Fibroblast of skin of right quadriceps (primary cell): ENCODE data around the gene CTNNA2.

Experiments used
- DNase-seq: peaks from one replicate; pipeline ENCODE4 v3.0.0-alpha.2; 2013

Gene CTNNA2

DNA sequence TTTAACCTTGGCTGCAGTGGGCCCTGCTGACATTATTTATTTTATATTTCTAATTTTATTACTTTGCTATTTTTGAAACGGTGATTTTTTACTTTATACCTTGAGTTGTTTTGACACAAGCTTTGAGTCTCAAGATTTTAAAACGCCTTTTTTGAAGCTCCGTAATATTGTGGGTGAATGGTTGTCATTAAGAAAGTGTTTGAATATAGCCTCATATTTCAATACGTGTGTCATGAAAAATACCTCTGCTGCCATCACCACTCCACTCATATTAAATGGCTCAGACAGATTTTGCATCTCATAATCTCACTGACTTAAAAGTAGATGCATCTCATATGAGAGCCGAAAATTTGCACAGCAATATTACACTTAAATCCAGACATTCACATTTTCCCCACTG lies 106.6 kb downstream of the CTNNA2 start:
- DNase-seq: no peak

DNA sequence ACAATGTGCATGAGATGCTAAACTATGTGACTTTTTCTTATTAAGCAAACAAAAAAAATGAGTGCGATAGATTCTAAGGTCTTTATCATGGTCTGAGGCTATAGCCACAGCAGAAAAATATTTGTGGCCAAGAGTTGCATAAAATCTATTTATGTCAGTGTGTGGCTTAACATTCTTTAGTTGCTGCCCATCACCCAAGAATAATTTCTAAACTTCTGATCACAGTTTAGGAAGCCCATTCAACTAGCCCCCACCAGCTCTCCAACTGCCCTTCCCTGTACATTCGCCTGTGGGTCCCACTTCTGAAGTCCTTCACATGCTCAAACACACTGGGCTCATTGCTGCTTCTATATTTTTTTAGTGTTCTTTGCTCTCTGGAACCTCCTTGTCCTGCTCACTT lies 107.1 kb downstream of the CTNNA2 start:
- no peak for DNase-seq

DNA sequence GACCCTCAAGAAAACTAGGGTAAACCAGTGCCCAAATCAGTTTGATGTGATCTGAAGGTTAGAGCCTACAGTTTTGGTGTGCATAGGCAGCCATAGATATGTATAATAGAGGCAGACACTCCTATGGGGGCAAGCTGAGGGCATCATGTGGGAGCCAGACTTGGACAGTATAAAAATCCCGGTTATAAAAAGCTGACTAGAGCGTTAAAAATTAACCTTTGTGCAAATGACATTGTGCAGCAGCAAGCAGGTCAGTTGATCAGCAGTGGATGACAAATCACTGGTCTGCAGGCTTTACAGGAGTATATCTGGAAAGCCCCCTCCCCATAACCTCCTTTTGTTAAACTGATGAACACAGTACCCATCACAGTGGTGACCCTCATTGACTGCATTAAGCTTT lies 107.8 kb downstream of the CTNNA2 start:
- no peak for DNase-seq

DNA sequence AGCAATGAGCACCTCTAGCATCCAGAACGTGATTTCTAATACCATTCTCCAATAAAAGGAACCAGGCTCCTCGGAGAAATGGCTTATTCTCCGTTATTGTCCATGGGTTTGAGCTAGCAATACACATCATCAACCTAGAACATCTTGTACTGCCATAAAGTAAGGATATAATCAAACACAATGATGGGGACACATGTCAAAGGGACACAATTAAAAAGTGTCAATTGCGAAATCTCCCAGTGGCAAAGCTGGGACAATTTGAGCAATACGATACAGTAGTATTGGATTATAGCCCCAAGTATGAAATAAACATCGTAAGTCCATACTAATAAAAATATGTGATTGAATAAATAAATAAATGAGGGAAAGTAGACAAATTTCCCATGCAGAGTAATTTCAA lies 108.4 kb downstream of the CTNNA2 start:
- DNase-seq: no peak

DNA sequence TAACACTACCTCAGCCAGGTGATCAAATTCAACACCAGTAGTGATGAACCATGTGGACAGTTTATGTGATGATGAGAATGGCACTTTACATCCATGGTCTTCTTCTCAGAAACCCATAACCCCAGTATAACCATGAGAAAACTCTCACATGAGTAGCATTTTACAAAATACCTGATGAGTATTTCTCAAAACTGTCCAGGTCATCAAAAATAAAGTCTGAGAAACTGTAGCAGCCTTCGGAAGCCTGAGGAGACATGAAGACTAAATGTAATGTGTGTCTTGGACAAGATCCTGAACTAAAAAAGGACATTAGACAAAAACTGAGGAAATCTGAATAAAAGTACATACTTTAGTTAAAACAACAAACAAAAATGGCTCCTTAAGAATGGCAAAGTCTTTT lies 108.9 kb downstream of the CTNNA2 start:
- DNase-seq: no peak

DNA sequence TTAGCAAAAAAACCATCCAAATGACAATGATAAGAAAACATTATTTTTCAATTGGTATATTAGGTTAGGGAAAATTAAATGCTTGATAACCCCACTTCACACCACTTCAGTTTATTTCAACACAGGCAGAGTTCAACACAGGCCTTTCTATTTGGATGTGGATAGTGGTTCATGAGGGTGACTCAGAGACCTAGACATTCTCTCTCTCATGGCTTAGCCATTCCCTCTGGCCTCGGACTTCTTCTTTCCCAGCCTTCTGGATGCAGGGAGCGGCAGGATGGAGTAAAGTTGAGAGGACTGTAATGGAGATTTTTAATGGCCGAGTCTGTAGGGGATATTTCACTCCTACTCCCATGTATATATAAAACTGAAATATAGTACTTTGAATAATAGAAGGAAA lies 109.7 kb downstream of the CTNNA2 start:
- DNase-seq: no peak

DNA sequence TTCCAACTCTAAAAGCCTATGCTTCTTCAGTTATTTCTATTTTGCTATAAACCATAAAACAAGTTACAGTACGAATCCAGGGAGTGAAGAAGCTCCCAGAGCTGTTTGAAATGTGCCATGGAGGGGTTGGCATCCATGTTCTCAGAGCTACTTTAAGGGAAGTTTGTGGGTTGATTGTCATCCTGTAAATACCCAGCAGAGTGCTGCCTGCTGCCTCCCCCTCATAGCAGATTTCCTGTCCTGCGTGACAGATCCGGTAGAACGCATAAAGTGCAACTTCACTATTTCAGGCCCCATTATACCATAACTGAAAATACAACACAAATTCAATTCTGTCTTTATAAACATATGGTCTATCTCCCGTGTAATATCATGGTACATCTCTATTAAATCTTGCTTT lies 114.4 kb downstream of the CTNNA2 start:
- no peak for DNase-seq

DNA sequence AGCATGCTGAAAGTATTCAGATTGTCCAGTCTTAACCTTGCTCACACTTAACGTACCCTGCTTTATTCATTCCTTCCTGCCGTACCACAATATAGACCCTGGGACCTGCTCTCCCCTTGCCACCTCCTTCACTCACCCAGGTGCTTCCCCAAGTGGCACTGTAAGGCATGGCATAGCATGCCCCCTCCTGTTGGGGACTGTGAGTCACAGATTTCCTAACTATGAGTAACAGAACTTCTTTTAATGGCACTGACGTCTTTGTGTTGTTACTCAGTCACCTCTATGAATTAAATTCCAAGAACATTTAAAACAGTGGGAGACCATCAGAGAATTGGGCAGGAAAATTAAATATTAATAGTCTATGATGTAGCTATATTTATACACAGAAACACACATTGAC lies 117.2 kb downstream of the CTNNA2 start:
- DNase-seq: no peak

DNA sequence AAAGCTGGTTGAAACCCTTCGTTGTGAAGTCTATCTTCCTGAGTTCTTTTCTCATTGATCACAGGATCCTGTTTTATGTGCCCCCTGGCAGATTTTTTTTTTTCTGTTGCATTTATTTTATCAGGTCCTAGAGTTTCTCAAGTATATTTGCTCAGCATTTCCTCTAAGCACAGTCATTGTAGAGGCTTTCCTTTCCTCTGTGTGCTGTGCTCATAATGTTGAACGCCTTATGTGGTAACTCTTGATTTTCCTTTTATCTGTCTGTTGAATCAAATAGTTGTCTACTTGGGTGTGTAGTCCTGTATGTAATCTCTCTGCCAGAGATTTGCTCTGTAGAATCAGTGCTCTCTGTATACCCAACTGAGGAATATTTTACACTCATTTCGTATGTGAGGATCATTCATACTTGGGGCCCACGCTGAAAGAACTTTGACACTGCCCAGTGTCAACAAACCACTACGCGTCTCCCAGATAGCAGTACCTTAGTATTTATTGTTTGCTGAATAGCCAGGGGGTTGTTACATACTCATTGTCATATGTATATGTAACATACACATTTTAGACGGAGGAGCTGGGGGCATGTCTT lies 118.2 kb downstream of the CTNNA2 start:
- no peak for DNase-seq

DNA sequence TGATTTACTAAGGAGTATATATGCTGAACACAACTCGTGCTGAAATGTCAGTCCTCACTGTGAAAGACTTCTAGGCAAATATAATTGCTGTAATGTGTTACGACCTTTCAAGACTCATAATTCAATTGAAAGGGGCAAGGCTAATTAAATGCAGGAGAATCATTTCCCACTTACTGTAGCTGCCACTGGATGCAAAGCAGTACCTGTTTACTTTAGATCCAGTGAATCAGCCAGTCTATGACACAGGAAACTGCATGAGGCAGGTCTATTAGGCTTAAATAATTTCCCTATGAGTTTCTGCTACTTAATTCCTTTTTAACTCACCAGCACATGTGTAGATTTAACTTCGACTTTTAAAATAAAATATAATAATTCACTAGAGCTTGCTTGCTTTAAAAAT lies 125.6 kb downstream of the CTNNA2 start:
- DNase-seq: no peak

DNA sequence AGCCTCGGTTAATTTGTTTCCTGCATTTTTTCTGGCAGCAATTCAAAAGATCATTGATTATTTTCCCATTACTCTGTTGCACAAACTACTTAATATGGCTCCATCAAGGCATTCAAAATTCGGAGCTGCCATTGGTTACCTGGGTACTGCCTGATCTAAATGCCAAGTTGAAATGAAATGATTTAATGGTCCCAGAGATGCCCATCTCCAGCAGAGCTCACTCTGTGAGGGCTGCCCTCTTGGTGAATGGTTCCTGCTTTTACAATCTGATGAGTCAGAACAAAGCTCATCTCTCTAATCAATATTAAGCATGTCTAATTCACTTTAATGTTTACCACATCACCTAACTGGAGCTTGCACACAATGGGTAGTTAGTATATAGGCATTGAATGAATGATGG lies 126.1 kb downstream of the CTNNA2 start:
- no peak for DNase-seq

DNA sequence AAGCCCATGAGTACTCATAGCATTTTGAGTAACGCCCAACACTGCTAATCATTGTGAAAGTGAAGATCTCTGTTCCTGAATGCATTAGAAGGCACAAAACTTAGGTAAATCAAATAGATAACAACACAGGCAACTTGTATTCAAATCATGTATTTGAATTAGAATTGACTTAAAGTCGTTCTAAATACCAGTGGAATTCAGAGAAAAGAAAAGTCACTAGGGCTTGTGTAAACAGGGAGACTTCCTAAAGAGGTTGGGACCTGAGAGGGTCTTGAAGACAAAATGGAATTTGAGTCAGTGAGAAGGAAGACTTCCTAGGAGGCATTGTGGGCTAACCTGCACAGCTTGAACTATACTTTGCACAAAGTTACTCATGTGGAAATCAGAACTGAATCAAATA lies 127.2 kb downstream of the CTNNA2 start:
- DNase-seq: no peak

DNA sequence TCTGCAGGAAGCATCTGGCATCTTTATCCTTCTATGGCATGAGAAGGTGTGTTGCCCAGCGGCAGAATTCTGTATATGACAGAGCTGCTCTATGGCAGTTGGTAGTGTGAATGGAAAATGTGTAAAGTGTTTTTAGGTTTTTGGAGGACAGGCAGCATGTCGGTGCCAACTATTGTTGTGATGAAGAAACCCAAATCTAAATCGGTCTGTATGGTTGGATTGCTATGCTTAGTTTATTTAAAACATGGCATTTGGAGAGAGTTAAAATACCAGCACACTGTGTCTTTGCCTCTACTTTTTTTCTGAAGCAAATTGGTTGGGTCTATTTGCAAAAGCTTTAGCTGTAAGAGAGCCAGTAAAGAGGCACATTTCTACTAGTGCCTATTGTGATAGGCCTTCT lies 136.7 kb downstream of the CTNNA2 start:
- DNase-seq: no peak

DNA sequence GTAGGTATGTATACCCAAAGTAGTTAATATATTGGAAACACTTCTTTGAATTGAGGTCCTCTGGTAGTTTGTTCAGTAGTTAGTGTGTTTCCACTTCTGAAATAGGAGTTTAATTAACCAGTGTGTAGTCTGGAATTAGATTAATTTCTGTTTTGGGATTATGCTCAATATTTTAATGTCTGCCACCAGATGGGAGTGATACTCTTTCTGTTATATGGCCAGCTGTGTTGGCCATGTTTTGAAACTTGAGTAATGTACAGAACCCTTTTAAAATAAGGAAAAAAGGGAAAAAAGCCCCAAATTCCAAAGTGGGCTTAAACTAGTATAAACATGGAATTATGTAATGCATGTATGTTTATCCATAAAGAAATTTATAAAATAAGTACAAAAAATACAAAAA lies 147.7 kb downstream of the CTNNA2 start:
- no peak for DNase-seq

DNA sequence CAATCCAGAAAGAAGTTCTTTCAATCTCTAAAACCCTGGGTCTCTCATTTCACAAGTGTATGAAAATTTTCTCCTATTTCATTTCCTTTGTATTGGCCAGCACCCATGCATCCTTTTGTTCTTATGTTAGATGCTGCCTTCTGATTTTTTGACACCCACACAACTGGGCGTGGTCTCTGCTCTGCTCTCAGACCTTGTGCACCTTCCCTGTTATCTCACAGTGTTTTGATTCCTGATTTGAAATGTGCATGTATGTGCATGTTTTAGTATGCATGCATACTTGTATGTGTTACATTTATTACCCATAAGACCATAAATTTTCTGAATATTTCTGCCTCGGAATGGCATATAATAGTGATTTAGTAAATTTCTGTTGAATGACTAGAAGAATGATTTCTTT lies 152.2 kb downstream of the CTNNA2 start:
- no peak for DNase-seq

DNA sequence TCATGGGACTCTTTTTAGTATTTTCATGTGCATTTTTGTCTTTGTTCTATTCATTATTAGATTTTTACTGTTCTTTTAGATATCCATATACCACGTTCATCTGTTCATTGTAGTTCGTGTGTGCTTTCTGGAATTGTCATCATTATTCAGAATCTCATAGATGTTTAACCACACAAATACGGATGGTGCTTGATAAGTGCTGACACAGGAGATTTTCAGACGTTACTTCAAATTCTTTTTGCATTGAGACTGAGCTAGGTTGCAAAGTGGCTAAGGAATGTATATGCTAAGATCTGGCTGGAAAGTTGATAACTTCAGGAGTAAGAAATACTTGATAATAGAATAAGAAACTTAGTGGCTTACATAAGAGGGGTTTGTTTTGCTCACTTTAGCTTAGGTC lies 153.6 kb downstream of the CTNNA2 start:
- no peak for DNase-seq

DNA sequence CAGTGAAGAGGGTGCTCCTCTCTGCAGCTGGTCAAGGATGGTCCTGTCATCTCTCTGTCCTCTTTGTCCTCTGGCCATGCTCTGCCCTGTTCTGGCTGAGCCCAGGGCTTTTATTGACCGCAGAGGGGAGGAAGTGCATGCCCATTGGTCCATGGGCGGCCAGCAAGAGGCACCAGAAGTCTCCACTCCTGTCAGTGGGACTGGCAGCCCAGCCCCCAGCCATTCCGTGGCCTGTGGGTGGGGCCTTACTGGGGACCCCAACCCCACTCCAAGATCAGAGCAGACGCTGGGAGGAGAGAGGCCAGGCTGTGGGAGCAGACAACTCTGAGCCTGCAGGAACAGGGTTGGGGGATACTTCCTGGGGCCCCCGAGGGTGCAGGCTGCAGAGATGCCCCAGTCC lies 156.9 kb downstream of the CTNNA2 start:
- no peak for DNase-seq

DNA sequence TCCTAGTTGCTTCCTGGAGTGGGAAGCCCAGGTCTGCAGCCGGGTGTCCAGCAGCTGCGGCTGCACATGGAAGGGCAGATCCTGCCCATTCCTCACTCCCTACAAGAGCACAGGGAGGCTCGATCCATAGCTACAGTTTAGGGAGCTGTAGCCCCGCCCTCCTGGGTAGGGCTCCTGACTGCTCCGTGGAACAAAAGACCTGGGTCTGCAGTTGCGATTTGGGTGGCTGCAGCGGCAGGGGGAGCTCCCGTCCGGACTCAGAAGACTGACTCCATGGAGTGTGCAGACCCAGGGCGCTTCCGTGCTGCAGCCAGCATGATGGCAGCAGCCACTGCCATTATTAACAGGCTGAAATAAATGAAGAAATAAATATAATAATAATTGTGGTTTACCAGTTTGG lies 157.3 kb downstream of the CTNNA2 start:
- DNase-seq: no peak

DNA sequence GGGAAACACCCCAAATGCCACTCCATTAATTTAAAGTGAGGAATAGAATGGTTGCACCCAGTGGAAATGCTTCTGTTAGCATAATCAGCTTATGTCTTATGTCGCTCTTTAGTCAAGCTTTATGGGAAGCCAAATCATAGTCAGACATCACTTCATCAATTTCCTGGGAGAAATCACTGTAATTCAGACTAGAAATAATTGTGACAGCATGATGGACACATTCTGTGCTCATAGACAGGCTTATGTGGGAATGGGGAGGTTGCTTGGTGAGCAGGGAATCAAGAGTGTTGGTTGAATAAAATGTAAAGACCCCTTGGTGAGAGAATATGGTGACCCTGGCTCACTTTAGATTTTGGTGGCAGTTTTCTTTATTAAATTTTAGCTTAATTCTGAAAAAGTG lies 174.0 kb downstream of the CTNNA2 start:
- DNase-seq: no peak

DNA sequence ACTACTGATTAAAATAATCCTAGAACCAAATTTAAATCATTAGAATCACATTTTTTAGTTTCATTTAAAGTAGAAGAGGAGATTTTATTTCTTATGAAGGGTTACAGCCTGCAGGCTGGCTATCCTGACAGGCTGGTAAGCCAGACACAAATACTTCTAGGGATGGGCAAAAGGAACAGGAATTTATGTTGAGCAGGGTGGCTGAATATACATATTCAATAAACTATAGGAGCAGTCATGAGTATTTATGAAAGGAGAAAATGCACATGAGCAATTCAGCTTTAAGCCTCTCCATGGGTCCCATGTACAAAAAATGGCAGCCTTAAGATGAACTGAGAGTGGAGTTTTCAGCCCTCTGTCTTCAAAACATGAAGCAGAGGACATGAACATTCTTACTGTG lies 182.4 kb downstream of the CTNNA2 start:
- no peak for DNase-seq

DNA sequence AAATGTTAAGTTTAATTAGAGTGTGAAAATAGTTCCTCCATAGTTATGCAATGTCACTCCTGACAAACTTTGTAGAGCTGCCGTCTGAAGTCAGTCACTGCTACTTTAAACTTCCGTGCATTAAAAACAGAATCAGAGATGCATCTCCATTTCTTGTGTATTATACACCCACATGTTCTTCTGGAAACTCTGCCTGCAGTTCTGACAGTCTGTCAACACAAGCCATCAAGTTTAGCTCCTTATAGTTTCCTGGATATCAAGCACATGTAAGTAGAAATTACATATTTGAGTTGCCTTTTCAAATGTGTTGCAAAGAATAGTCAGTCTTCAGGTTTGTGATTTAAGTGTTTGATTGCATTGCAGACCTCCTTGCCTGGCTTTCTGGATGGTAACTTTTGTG lies 184.3 kb downstream of the CTNNA2 start:
- DNase-seq: no peak

DNA sequence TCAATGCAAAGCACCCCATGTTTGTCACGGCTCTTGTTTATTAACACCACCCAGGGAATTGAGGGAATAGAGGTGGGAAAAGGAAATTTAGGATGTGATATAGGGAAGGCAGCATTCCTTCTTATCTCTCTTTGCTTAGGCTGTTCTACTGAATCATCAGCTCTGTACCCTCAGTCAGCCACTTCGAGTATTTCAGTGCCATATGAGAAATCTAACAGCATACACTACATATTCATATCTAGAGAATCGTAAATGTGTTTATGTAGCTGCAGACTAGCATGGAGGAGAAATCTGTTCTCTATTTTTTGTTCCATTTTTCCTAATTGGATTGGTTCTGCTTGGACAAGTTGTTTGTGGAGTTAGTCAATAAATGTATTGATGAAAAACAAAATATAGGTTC lies 187.8 kb downstream of the CTNNA2 start:
- no peak for DNase-seq

DNA sequence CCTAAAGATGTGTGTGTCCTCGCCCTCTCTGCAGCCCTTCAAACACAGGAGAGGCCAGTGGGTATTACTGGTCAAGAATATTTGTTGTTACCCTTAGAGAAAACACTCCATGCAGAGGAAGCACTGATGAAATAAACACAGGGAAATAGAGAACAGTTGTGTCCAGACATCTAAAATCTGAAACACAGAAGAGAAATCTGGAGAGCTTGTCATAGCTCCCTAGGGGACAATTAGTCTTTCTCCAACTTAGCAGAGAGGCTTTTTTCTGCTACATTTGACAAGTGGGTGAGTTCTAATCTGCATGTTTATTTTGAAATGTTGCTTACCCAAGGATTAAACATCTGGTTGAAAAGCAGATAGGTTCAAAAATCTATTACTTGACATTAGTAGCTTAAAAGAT lies 190.1 kb downstream of the CTNNA2 start:
- no peak for DNase-seq

DNA sequence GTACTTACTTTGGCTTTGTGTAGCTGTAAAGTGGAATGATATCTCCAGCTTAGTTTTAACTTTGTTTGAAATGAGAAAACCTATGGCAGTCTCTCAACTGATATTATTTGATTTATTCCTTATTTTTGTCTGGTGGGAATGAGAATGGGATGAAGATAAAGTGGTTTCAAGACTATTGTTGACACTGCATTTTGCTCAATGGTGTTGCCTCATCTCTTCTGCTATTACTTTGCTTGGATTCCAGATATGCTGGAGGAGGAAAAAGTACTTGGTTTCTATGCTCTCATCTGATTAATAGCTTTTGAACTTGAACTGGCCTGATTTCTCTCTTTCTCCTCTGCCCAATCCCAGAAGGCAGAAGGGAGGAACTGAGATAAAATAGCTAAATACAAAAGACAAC lies 198.2 kb downstream of the CTNNA2 start:
- DNase-seq: no peak

DNA sequence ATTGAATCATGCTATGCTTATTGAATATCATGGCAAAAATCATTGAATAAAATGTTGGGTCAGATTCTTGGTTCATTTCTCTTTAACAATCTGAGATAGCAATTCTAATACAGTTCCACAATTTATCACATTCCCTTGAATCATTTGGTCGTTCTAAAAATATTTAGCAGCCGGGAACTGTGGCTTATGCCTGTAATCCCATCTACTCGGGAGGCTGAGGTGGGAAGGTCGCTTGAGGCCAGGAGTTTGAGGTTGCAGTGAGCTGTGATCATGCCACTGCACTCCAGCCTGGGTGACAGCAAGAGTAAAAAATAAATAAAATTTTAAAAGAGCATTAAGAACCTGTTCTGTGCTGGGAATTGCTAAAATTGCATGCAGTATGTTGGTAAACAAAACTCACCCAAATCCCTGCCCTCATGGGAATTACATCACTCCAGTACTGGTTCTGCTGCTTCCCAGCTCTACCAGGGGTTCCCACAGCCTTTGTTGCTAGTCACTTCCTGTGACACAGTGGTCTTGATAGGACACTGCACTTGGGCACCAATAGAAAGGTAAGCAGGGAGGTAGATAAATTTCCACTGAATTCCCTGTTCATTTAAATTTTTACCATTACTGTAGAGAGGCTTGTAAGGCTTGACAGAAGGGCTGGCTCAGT lies 200.4 kb downstream of the CTNNA2 start:
- DNase-seq: peak; percentile 18

DNA sequence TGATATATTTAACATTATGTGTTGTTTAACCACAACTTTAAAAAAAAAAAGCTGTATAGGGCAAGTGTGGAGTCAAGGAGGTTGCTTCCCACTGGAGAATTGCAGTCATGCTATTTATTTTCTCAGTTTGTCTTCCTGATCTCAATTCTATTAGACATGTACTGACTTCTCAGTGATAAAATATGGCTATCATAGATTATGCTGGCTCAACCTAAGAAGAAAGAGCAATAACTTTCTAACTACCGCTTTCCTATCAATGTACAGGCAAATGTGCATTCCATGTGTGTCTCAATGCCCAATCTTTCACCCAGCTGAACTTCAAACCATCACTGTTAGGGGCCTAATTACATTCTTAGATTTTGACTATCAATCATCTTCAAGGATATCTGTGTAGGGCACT lies 201.4 kb downstream of the CTNNA2 start:
- no peak for DNase-seq
